ENCODE results near the gene SLC19A1.
"Not testable (repeated sequence)": the region's sequence is repeated elsewhere in the genome, so short reads cannot be mapped to it uniquely, and the experiment has no call there.

Gene SLC19A1

DNA sequence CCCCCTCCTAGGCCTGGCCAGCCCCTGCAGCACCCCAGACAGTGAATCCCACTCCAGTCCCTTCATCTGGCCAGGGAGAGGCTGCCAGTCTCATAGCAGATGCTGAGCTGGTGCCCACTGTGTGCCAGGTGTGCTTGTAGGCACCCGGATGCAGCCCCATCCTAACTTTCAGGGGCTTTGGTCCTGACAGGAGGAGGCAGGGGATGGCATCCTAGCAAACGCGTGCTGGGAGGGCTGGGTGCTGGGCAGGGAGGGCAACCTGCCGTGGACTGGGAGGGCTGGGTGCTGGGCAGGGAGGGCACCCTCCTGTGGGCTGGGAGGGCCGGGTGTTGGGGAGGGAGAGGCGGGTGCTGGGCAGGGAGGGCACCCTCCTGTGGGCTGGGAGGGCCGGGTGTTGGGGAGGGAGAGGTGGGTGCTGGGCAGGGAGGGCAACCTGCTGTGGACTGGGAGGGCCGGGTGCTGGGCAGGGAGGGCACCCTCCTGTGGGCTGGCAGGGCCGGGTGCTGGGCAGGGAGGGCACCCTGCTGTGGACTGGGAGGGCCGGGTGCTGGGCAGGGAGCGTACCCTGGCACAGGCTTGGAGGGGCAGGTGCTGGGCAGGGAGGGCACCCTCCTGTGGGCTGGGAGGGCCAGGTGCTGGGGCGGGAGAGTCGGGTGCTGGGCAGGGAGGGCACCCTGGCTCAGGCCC, 35.3 kb downstream of the SLC19A1 start:
- TF ChIP-seq, protein P1, sequence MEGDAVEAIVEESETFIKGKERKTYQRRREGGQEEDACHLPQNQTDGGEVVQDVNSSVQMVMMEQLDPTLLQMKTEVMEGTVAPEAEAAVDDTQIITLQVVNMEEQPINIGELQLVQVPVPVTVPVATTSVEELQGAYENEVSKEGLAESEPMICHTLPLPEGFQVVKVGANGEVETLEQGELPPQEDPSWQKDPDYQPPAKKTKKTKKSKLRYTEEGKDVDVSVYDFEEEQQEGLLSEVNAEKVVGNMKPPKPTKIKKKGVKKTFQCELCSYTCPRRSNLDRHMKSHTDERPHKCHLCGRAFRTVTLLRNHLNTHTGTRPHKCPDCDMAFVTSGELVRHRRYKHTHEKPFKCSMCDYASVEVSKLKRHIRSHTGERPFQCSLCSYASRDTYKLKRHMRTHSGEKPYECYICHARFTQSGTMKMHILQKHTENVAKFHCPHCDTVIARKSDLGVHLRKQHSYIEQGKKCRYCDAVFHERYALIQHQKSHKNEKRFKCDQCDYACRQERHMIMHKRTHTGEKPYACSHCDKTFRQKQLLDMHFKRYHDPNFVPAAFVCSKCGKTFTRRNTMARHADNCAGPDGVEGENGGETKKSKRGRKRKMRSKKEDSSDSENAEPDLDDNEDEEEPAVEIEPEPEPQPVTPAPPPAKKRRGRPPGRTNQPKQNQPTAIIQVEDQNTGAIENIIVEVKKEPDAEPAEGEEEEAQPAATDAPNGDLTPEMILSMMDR (conservative IDR thresholded peaks at IDR 0.05; ENCODE audit: control insufficient read depth, insufficient read depth, low read depth, low read length), result no peak
- no peak for DNase-seq (ENCODE audit: low read depth)
- no peak overlapping the region for H3K4me3 ChIP-seq (ENCODE audit: control insufficient read depth, low read depth, low read length)

DNA sequence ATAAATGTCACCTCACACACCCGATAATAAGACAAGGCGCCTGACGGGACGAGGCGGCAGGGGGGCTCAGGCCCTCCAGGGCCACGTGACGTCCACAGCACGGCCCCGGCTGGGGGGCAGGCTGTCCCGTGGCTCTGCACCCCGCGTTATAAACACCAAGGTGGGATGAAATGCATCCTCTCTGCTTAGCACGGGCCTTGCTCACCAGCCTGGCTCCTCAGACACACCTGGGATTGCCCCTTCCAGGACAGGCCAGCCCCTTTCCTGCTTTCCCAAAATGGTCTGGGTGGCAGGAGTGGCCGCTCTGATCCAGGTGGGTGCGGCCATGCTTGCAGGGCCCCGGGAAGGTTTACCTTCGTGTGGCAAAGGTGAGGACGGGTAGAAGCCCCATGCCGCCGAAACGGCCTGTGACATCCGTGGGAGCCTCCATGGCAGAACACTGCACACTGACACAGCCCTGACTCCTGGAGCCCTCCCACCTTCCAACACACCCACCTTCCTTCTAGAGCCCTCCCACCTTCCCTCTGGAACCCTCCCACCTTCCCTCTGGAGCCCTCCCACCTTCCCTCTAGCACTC, 35.9 kb downstream of the SLC19A1 start:
- H3K4me3 ChIP-seq (ENCODE audit: control insufficient read depth, low read depth, low read length), result no peak overlapping the region
- no peak for DNase-seq (ENCODE audit: low read depth)
- TF ChIP-seq, protein P1 (conservative IDR thresholded peaks at IDR 0.05; ENCODE audit: control insufficient read depth, insufficient read depth, low read depth, low read length), result no peak

DNA sequence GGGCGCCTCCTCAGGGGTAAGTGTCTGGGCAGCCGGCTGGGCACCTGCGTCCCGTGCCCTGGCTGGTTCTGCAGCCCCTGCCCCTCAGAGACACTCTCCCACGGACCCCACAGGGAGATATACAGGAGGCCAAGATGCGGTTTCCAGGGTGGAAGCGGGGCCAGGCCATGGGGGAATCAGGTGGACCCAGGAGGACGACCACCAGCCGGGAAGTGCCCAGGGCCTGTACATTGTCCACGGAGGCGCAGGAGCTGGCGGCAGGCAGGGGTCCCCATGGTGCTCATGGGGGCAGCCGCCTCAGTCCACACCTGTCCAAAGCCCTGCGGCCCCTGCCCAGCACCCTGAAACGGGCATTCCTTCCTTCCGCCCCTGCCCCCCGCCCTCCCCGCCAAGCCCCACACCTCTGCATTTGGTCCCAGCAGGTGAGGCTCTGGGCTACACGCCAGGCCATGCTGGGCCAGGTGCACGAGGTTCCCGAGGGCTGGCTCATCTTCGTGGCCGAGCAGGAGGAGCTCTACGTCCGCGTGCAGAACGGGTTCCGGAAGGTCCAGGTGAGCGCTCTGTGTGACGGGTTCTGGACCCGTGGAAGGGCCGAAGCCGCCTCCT, 36.7 kb downstream of the SLC19A1 start:
- H3K4me3 ChIP-seq (ENCODE audit: control insufficient read depth, low read depth, low read length), result no peak overlapping the region
- no peak for DNase-seq (ENCODE audit: low read depth)
- TF ChIP-seq, protein P1 (conservative IDR thresholded peaks at IDR 0.05; ENCODE audit: control insufficient read depth, insufficient read depth, low read depth, low read length), result no peak

DNA sequence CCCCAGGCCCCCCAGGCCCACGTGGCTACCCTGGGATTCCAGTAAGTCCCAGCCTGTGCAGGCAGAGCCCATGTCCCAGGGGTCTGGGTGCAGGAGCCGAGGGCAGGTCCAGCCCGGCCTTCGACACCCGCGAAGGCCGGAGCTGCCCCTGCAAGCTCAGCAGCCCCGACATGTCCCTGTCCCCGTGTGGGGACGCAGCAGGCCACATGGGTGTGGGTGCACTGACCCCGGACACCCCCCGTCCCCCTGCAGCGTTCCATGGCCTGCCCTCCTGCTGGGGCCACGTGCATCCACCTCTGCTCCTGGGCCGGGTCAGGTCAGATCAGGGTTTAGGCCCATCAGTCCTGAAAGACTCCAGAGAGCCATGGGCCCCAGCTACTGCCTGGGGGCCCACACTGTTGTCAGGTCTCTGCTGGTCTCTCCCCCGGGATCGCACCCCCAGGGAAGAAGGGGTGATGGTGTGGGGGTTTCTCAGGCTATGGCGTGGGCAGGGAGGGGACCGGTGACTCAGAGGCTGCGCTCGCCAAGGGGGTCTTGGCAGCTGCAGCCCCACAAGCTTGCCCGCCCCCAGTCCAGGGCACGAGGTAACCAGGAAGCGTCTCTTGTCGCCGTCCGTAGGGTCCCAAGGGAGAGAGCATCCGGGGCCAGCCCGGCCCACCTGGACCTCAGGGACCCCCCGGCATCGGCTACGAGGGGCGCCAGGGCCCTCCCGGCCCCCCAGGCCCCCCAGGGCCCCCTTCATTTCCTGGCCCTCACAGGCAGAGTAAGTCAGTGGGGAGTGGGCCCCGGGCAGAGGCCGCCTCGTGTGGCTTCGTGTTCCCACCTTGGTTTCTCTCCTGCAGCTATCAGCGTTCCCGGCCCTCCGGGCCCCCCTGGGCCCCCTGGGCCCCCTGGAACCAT, 37.5 kb downstream of the SLC19A1 start:
- no peak for DNase-seq (ENCODE audit: low read depth)
- no peak overlapping the region for H3K4me3 ChIP-seq (ENCODE audit: control insufficient read depth, low read depth, low read length)
- TF ChIP-seq, protein P1 (conservative IDR thresholded peaks at IDR 0.05; ENCODE audit: control insufficient read depth, insufficient read depth, low read depth, low read length), result no peak

DNA sequence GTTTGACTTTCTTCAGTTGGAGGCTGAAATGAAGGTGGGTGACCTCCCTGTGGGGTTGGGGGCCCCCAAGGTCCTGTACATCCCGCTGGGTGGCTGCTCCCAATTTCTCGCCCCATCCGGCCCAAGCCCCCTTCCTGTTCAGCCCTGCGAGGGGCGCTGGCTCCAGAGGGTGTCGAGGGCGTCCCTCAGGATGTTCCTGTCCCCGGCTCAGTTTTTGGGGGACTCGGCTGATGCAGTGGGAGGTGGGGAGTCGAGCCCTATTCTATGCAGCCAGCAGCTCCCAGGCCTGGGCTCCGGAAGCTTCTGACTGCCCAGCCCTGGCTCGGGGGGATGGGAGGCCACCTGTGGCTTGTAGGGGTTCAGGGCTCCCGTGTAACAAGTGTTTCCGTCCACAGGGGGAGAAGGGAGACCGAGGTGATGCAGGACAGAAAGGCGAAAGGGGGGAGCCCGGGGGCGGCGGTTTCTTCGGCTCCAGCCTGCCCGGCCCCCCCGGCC, 38.2 kb downstream of the SLC19A1 start:
- H3K4me3 ChIP-seq (ENCODE audit: control insufficient read depth, low read depth, low read length), result no peak overlapping the region
- TF ChIP-seq, protein P1 (conservative IDR thresholded peaks at IDR 0.05; ENCODE audit: control insufficient read depth, insufficient read depth, low read depth, low read length), result no peak
- no peak for DNase-seq (ENCODE audit: low read depth)

DNA sequence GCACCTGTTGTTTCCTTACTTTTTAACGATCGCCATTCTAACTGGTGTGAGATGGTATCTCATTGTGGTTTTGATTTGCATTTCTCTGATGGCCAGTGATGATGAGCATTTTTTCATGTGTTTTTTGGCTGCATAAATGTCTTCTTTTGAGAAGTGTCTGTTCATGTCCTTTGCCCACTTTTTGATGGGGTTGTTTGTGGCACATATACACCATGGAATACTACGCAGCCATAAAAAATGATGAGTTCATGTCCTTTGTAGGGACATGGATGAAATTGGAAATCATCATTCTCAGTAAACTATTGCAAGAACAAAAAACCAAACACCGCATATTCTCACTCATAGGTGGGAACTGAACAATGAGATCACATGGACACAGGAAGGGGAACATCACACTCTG, 39.0 kb downstream of the SLC19A1 start:
- H3K4me3 ChIP-seq (ENCODE audit: control insufficient read depth, low read depth, low read length); DNase-seq (ENCODE audit: low read depth): not testable (repeated sequence)

All from fibroblast of mammary gland (primary cell).